ENCODE measurements around the gene RUNX3.

DNA sequence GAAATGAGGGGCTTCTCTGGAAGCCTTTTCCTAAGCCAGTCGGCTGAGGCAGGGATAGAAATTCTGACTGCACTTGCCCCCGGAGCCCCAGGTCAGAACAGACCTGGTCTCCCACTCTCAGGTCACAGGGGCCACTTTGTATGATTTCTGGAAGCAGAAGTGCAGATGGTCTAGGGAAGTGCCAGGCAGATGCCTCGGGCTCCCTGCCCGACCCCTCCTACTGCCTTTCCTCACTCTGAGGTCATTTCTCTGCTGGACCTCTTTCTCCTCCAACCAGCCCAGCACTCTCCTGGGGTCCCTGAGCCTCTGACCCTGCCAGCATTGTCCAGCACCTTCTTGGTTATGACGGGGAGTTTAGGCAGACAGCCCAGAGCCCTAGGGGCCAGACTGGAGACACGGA is 8.7 kb downstream of the RUNX3 start:
- TF ChIP-seq SP1 (IDR thresholded peaks at IDR 0.05; ENCODE audit: low read depth, low read length) (no peak), POLR2AphosphoS5 (IDR thresholded peaks at IDR 0.05; ENCODE audit: low read depth, low read length) (no peak), KDM5A (IDR thresholded peaks at IDR 0.05; ENCODE audit: low read length) (no peak), ZNF274 (IDR thresholded peaks at IDR 0.05; ENCODE audit: borderline replicate concordance, extremely low read depth, low read length) (no peak), CEBPB (IDR thresholded peaks at IDR 0.05; ENCODE audit: low read depth, low read length) (no peak), SP2 (IDR thresholded peaks at IDR 0.05; ENCODE audit: low read length) (no peak), TBP (IDR thresholded peaks at IDR 0.05; ENCODE audit: low read depth, low read length) (no peak), HDAC6 (IDR thresholded peaks at IDR 0.05; ENCODE audit: low read depth, low read length) (no peak), POLR2A (IDR thresholded peaks at IDR 0.05; ENCODE audit: control extremely low read depth in 1 of 2, low read depth in 2 of 2, low read length in 2 of 2) (no peak), RBBP5 (IDR thresholded peaks at IDR 0.05; ENCODE audit: borderline replicate concordance, low read depth, low read length) (no peak), JUN (IDR thresholded peaks at IDR 0.05; ENCODE audit: low read depth, low read length) (no peak), SUZ12 (IDR thresholded peaks at IDR 0.05; ENCODE audit: low read length) (no peak)
- TF ChIP-seq, protein P1, sequence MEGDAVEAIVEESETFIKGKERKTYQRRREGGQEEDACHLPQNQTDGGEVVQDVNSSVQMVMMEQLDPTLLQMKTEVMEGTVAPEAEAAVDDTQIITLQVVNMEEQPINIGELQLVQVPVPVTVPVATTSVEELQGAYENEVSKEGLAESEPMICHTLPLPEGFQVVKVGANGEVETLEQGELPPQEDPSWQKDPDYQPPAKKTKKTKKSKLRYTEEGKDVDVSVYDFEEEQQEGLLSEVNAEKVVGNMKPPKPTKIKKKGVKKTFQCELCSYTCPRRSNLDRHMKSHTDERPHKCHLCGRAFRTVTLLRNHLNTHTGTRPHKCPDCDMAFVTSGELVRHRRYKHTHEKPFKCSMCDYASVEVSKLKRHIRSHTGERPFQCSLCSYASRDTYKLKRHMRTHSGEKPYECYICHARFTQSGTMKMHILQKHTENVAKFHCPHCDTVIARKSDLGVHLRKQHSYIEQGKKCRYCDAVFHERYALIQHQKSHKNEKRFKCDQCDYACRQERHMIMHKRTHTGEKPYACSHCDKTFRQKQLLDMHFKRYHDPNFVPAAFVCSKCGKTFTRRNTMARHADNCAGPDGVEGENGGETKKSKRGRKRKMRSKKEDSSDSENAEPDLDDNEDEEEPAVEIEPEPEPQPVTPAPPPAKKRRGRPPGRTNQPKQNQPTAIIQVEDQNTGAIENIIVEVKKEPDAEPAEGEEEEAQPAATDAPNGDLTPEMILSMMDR (IDR thresholded peaks at IDR 0.05; ENCODE audit: control extremely low read depth in 1 of 3, insufficient read depth in 1 of 3, low read depth in 1 of 3, low read length in 3 of 3): no peak

Measured in H1 (cell line).